SU-DHL-6 (cell line): ENCODE results near the gene DAPK1.

ENCODE experiments used
- H2AFZ ChIP-seq: fragments of 200-600 bp; sonication (generic); 2 replicates; pipeline ENCODE4 v1.6.1; 2014; ENCODE audit warnings: low read depth, mild to moderate bottlenecking, moderate library complexity, mixed read lengths, antibody characterized with exemption, low read length; ENCODE audit not compliant: severe bottlenecking
- H3F3A ChIP-seq: fragments of 200-600 bp; shearing (Covaris generic); 2 replicates; pipeline ENCODE4 v1.6.0; 2016; ENCODE audit warnings: antibody characterized with exemption, mild to moderate bottlenecking; ENCODE audit not compliant: insufficient read depth
- H3K27ac ChIP-seq: fragments of 200-600 bp; sonication (generic); 2 replicates; pipeline ENCODE4 v1.5.1; 2016; ENCODE audit warnings: low read depth, mild to moderate bottlenecking, low read length, moderate library complexity, mixed read lengths
- H3K27me3 ChIP-seq: fragments of 200-600 bp; sonication (generic), shearing (Covaris generic); 2 replicates; pipeline ENCODE4 v1.6.0; 2014; ENCODE audit warnings: mild to moderate bottlenecking, low read length
- H3K36me3 ChIP-seq: fragments of 200-600 bp; sonication (generic); 2 replicates; pipeline ENCODE4 v1.6.1; 2014; ENCODE audit warnings: mild to moderate bottlenecking, low read length, mixed read lengths
- H3K4me2 ChIP-seq: fragments of 300-600, 200-600 bp; shearing (Covaris generic), sonication (generic); 2 replicates; pipeline ENCODE4 v1.6.0; 2014; ENCODE audit warnings: low read length, low read depth, mild to moderate bottlenecking; ENCODE audit not compliant: poor library complexity, severe bottlenecking
- H3K4me3 ChIP-seq: fragments of 200-600 bp; sonication (generic); 2 replicates; pipeline ENCODE4 v1.5.1; 2014; ENCODE audit warnings: antibody characterized with exemption, low read length, mild to moderate bottlenecking, mixed read lengths; ENCODE audit not compliant: insufficient read depth, poor library complexity, severe bottlenecking
- H3K79me2 ChIP-seq: fragments of 200-600 bp; sonication (generic); 2 replicates; pipeline ENCODE4 v1.6.1; 2014; ENCODE audit warnings: mild to moderate bottlenecking, low read length, moderate library complexity; ENCODE audit not compliant: insufficient read depth
- H3K9ac ChIP-seq: fragments of 200-600 bp; sonication (generic); 2 replicates; pipeline ENCODE4 v1.7.0; 2014; ENCODE audit warnings: mild to moderate bottlenecking, low read length
- H3K9me2 ChIP-seq: fragments of 200-600 bp; sonication (generic); replicated peaks from 2 replicates; pipeline ENCODE4 v1.6.1; 2014; ENCODE audit warnings: low read length; ENCODE audit not compliant: insufficient read depth
- H3K9me3 ChIP-seq: fragments of 200-600 bp; sonication (generic); 2 replicates; pipeline ENCODE4 v1.6.1; 2014; ENCODE audit warnings: low read length, mixed read lengths; ENCODE audit not compliant: insufficient read depth
- H4K20me1 ChIP-seq: fragments of 200-600 bp; sonication (generic); 2 replicates; pipeline ENCODE4 v1.6.1; 2014; ENCODE audit warnings: low read depth, mild to moderate bottlenecking, antibody characterized with exemption, low read length, moderate library complexity, mixed read lengths
- EZH2phosphoT487 ChIP-seq: fragments of 200-600 bp; sonication (generic), shearing (Covaris generic); conservative IDR thresholded peaks from 2 replicates; pipeline ENCODE4 v1.6.1; 2018; ENCODE audit warnings: mild to moderate bottlenecking, antibody characterized with exemption, low read length, moderate library complexity, mixed read lengths
- TF ChIP-seq, protein P1 (sequence below): fragments of 200-600 bp; sonication (generic); IDR thresholded peaks from one replicate; pipeline ENCODE4 v1.5.1; 2017; ENCODE audit warnings: antibody characterized with exemption, mild to moderate bottlenecking, low read length, moderate library complexity; ENCODE audit not compliant: insufficient read depth, poor library complexity, severe bottlenecking

The DAPK1 gene

DNA sequence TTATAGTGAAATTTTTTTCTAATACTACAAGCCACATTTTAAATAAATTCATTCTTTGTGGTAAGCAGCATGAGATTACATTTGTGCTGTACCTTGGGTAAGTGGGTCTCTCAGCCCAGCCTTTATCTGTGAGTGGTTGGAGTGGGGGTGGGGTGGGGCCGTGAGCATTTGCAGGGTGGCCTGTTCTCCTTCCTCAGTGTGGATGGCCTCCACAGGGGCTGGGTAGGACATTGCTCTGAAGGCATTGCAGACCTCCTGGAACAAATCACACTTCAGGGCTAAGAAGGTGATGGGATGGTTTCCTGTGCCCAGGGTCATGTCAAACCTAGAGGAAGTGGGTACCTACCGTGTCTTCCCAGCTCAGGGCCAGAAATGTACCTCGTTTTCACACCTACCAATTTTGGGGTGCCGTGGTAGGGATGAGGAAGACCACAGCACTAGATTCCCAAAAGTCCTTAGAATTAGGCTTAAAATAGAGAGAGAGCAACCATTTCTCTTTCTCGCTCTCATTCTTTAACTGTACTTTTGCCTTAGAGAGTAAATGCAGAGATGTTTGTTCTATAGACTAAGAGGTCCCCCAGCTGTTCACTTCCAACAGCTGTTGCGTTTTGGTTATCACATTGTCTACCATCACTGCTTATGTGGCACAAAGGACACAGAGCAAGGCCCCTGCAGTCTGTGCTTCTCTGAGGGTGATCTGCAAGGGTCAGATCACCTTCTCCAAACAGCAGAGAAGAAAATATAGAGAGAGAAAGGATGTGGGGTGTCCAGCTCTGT, 144.9 kb downstream of the DAPK1 start:
- Histone ChIP-seq H3F3A (no peaks in the 10 kb centered on the region), H4K20me1 (no peaks in the 10 kb centered on the region), H3K27ac (no peak overlapping the region), H3K9ac (no peak overlapping the region), H3K27me3 (no peaks in the 10 kb centered on the region), H3K9me3 (no peaks in the 10 kb centered on the region), H3K9me2 (no peaks in the 10 kb centered on the region), H2AFZ (no peak overlapping the region), H3K36me3 (no peaks in the 10 kb centered on the region), H3K4me2 (no peak overlapping the region), H3K79me2 (no peaks in the 10 kb centered on the region), H3K4me3 (no peak overlapping the region)
- TF ChIP-seq EZH2phosphoT487: no peak
- TF ChIP-seq, protein P1, sequence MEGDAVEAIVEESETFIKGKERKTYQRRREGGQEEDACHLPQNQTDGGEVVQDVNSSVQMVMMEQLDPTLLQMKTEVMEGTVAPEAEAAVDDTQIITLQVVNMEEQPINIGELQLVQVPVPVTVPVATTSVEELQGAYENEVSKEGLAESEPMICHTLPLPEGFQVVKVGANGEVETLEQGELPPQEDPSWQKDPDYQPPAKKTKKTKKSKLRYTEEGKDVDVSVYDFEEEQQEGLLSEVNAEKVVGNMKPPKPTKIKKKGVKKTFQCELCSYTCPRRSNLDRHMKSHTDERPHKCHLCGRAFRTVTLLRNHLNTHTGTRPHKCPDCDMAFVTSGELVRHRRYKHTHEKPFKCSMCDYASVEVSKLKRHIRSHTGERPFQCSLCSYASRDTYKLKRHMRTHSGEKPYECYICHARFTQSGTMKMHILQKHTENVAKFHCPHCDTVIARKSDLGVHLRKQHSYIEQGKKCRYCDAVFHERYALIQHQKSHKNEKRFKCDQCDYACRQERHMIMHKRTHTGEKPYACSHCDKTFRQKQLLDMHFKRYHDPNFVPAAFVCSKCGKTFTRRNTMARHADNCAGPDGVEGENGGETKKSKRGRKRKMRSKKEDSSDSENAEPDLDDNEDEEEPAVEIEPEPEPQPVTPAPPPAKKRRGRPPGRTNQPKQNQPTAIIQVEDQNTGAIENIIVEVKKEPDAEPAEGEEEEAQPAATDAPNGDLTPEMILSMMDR: no peak

DNA sequence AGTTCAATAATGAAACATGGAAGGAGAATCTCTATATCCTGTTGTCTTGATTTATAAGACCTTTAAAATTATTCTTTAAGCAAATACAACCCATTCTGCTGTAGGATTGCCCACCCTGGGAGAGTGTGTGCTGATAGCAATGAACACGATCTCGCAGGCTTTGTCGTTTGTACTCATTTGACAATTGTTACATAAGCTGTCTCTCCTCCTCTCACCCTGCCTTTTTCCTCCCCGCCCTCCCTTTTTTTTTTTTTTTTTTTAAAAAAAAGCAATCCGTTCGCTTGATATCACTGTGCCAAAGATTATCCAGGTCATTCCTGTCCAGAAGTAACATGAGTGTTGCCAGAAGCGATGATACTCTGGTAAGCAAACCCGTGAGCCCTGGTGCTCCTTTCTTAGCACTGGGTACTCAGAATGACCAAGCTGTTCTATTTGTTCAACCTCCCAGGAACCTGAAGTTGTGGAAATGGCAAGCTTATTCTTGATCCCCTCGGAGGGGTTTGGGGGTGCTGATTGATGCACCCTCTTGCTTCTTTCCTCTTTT, 145.5 kb downstream of the DAPK1 start:
- no peak overlapping the region for H3K27ac ChIP-seq
- H3K79me2 ChIP-seq: no peaks in the 10 kb centered on the region
- no peak overlapping the region for H3K4me3 ChIP-seq
- H3K36me3 ChIP-seq: no peaks in the 10 kb centered on the region
- no peak overlapping the region for H3K4me2 ChIP-seq
- TF ChIP-seq EZH2phosphoT487: no peak
- TF ChIP-seq, protein P1: no peak
- no peak overlapping the region for H3K9ac ChIP-seq
- H3K9me3 ChIP-seq: no peaks in the 10 kb centered on the region
- H4K20me1 ChIP-seq: no peaks in the 10 kb centered on the region
- no peaks in the 10 kb centered on the region for H3K9me2 ChIP-seq
- no peaks in the 10 kb centered on the region for H3K27me3 ChIP-seq
- no peaks in the 10 kb centered on the region for H3F3A ChIP-seq
- H2AFZ ChIP-seq: no peak overlapping the region

DNA sequence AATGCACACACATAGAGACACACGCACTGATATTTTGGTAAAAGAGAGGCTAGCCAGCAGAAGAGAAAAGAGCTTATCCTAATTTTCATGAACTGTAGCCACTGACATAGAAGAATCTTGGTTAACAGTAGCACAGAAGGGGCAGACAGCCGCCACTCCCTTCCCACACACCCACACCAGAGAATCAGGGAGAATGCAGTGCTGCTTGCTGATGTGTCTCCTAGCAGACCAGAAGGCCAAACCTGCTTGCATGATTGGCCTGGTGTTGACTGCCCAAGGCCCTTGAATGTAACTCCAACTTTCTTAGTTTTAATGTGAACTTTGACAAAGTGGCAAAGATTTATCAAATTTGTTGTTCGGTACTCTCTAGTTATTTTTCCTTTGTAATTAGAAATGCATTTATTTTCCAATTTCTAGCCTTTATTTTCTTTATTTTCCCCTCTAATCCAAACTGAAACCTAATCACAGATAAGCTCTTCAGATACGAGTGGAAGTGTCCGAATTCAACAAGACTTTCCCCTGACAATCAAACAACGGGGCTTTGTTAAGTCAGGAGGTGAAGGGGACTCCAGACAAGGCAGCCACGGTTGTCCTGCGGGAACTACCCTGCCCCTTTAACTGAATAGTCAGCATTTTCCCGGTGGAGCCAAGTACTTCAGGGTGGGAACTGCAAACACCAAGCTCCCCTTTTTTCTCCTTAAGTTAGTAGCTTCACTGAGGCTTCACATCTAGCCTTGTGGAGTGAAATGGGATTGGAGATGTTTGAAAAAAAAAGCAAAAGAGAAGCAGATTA, 146.3 kb downstream of the DAPK1 start:
- Histone ChIP-seq H3K4me2 (no peak overlapping the region), H3K27me3 (no peaks in the 10 kb centered on the region), H3K36me3 (no peaks in the 10 kb centered on the region), H3K9me3 (no peaks in the 10 kb centered on the region), H4K20me1 (no peaks in the 10 kb centered on the region), H3K9ac (no peak overlapping the region), H3K27ac (no peak overlapping the region), H2AFZ (no peak overlapping the region), H3K4me3 (no peak overlapping the region), H3K9me2 (no peaks in the 10 kb centered on the region), H3F3A (no peaks in the 10 kb centered on the region), H3K79me2 (no peaks in the 10 kb centered on the region)
- no peak for TF ChIP-seq EZH2phosphoT487
- TF ChIP-seq, protein P1: no peak
